ENCODE measurements around the gene CLTC. TPM values are rescaled to one million over a fixed set of nuclear protein-coding genes. Genes with fewer than 3 reads are reported as not detected.

CLTC gene
- total RNA-seq, 2 donors from 2014 or later = 342 to 393 TPM

- H3K9ac ChIP-seq (ENCODE audit: extremely low read depth, low read length, poor library complexity, severe bottlenecking) = peak within 1 kb of the TSS; percentile 92
- H3K27ac ChIP-seq (ENCODE audit: low read depth, low read length) = peak within 1 kb of the TSS; percentile 92
- H3K27me3 ChIP-seq (ENCODE audit: control insufficient read depth, insufficient read depth, low read length, poor library complexity, severe bottlenecking) = no peaks in the 10 kb centered on the region
- peak within 1 kb of the TSS; percentile 99 for H3K27ac Mint-ChIP-seq
- H3K36me3 Mint-ChIP-seq (ENCODE audit: low read depth) = peaks cover 25% of the 10 kb centered on the region
- TF ChIP-seq CTCF (conservative IDR thresholded peaks at IDR 0.05) = no peak
- no peaks in the 10 kb centered on the region for H3K27me3 Mint-ChIP-seq (ENCODE audit: insufficient read depth)
- no peaks in the 10 kb centered on the region for H3K4me1 ChIP-seq (ENCODE audit: control insufficient read depth, insufficient read depth, low read length)
- no peaks in the 10 kb centered on the region for H3K9me3 ChIP-seq (ENCODE audit: control insufficient read depth, low read length)
- no peaks in the 10 kb centered on the region for H3K9me3 Mint-ChIP-seq
- H3K4me1 Mint-ChIP-seq = peaks cover 18% of the 10 kb centered on the region
- 0 to 1% methylated on average over 26 to 42 of the region's 45 CpGs for WGBS, 2 experiments (ENCODE audit: insufficient coverage in 1 of 2, insufficient read length in 1 of 2)
- peaks cover 20% of the 10 kb centered on the region for H3K36me3 ChIP-seq (ENCODE audit: control insufficient read depth, insufficient read depth, low read length)
- peak within 1 kb of the TSS; percentile 97 for H3K4me3 Mint-ChIP-seq
- H3K4me3 ChIP-seq (ENCODE audit: low read length) = peak within 1 kb of the TSS; percentile 96
- DNase-seq = peak; percentile 100
These were observed 87.7 kb downstream of the CLTC start, which contains the start of the genes PTRH2 and VMP1 for GRCh38 chr17:59707149-59707970. Gene PTRH2 (minus strand): TSS chr17:59707430. CDS start chr17:59697978, 9,452 bp downstream. Gene VMP1 (plus strand): TSS chr17:59707654. CDS start chr17:59731447, 23,793 bp downstream.

GRCh38 chr17:59707971-59708430 lies 88.3 kb downstream of the CLTC start:
- TF ChIP-seq CTCF (conservative IDR thresholded peaks at IDR 0.05) = no peak
- Mint-ChIP-seq H3K27me3 (ENCODE audit: insufficient read depth) (no peaks in the 10 kb centered on the region), H3K36me3 (ENCODE audit: low read depth) (peaks cover 19% of the 10 kb centered on the region)

GRCh38 chr17:59711936-59712335 lies 92.2 kb downstream of the CLTC start:
- no peaks in the 10 kb centered on the region for H3K9me3 ChIP-seq (ENCODE audit: control insufficient read depth, low read length)
- no peak overlapping the region for H3K4me3 ChIP-seq (ENCODE audit: low read length)
- no peaks in the 10 kb centered on the region for H3K27me3 Mint-ChIP-seq (ENCODE audit: insufficient read depth)
- no peaks in the 10 kb centered on the region for H3K36me3 Mint-ChIP-seq (ENCODE audit: low read depth)
- no peak overlapping the region for H3K27ac ChIP-seq (ENCODE audit: low read depth, low read length)
- DNase-seq = no peak
- H3K4me1 ChIP-seq (ENCODE audit: control insufficient read depth, insufficient read depth, low read length) = no peaks in the 10 kb centered on the region
- H3K9me3 Mint-ChIP-seq = no peaks in the 10 kb centered on the region
- no peak for TF ChIP-seq CTCF (conservative IDR thresholded peaks at IDR 0.05)
- no peak overlapping the region for H3K4me3 Mint-ChIP-seq
- no peaks in the 10 kb centered on the region for H3K27me3 ChIP-seq (ENCODE audit: control insufficient read depth, insufficient read depth, low read length, poor library complexity, severe bottlenecking)
- H3K36me3 ChIP-seq (ENCODE audit: control insufficient read depth, insufficient read depth, low read length) = no peaks in the 10 kb centered on the region
- H3K27ac Mint-ChIP-seq = no peak overlapping the region
- no peak overlapping the region for H3K9ac ChIP-seq (ENCODE audit: extremely low read depth, low read length, poor library complexity, severe bottlenecking)
- peaks cover 11% of the 10 kb centered on the region for H3K4me1 Mint-ChIP-seq

More at GRCh38 chr17:59707971-59708430, 88.3 kb downstream of the CLTC start:
- Histone ChIP-seq H3K9me3 (ENCODE audit: control insufficient read depth, low read length) (no peaks in the 10 kb centered on the region), H3K9ac (ENCODE audit: extremely low read depth, low read length, poor library complexity, severe bottlenecking) (peak overlapping the region; percentile 92), H3K36me3 (ENCODE audit: control insufficient read depth, insufficient read depth, low read length) (peaks cover 15% of the 10 kb centered on the region), H3K4me1 (ENCODE audit: control insufficient read depth, insufficient read depth, low read length) (no peaks in the 10 kb centered on the region), H3K27me3 (ENCODE audit: control insufficient read depth, insufficient read depth, low read length, poor library complexity, severe bottlenecking) (no peaks in the 10 kb centered on the region), H3K27ac (ENCODE audit: low read depth, low read length) (peak overlapping the region; percentile 78), H3K4me3 (ENCODE audit: low read length) (peak overlapping the region; percentile 96)
- H3K4me3 Mint-ChIP-seq = peak overlapping the region; percentile 97
- no peak for DNase-seq
- H3K9me3 Mint-ChIP-seq = no peaks in the 10 kb centered on the region
- WGBS, 2 experiments (ENCODE audit: insufficient coverage in 1 of 2, insufficient read length in 1 of 2) = 2 to 3% methylated on average over 8 to 15 of the region's 15 CpGs
- peaks cover 18% of the 10 kb centered on the region for H3K4me1 Mint-ChIP-seq
- peak overlapping the region; percentile 99 for H3K27ac Mint-ChIP-seq
